ENCODE data around the gene FURIN.
"Not testable (repeated sequence)": the region's sequence is repeated elsewhere in the genome, so short reads cannot be mapped to it uniquely, and the experiment has no call there.

The FURIN gene

GRCh38 chr15:90845201-90845949 is 23.0 kb upstream of the FURIN start:
- no peak for FAIRE-seq

GRCh38 chr15:90849424-90849823 is 19.0 kb upstream of the FURIN start:
- not testable (repeated sequence) for FAIRE-seq

DNA sequence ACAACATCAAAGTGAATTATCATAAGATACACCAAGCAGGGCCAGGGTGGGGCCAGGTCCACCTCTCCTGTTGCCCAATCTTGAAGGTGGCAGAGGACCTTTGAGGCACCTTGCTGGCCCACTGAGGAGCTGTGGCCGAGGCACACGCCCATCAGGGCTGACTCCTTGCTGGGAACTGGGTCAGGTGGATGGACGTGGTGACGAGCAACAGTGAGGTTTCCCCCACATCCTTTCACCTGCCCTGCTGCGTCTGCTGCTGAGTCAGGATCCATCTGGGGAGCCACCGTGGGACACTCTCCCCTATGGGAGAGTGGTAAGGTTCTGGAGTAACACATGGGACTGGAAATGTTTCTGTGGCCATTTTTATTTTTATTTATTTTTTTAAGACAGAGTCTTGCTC is 17.3 kb upstream of the FURIN start:
- FAIRE-seq = no peak

- no peak for FAIRE-seq
Measured at GRCh38 chr15:90851940-90852339, 16.4 kb upstream of the FURIN start.

- FAIRE-seq = no peak
Measured at GRCh38 chr15:90855139-90855538, 13.2 kb upstream of the FURIN start.

GRCh38 chr15:90857337-90857736 is 11.1 kb upstream of the FURIN start:
- FAIRE-seq = no peak

DNA sequence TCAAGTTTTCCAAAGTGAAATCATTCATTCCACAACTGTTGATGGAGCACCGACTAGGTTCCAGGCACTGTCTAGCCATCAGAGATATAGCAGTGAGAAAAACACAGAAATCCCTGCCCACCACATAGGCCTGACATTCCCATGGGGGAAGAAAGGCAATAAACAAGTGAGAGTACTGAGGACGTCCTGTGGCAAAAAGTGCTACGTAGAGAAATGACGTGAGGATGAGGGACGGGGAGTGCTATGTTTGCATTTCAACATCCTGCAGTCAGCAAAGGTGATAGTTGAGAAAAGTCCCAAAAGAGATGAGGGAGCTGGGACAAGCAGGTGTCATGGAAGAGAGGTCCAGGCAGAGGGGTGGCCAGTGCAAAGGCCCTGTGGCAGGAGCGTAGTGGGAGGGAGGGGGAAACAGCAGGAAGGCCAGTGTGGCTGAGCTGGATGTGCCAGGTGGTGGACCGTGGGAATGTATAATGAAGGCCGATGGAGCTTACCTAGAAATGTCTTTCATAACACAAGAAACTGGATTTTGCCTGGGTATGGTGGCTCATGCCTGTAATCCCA is 10.4 kb upstream of the FURIN start:
- no peak for FAIRE-seq

DNA sequence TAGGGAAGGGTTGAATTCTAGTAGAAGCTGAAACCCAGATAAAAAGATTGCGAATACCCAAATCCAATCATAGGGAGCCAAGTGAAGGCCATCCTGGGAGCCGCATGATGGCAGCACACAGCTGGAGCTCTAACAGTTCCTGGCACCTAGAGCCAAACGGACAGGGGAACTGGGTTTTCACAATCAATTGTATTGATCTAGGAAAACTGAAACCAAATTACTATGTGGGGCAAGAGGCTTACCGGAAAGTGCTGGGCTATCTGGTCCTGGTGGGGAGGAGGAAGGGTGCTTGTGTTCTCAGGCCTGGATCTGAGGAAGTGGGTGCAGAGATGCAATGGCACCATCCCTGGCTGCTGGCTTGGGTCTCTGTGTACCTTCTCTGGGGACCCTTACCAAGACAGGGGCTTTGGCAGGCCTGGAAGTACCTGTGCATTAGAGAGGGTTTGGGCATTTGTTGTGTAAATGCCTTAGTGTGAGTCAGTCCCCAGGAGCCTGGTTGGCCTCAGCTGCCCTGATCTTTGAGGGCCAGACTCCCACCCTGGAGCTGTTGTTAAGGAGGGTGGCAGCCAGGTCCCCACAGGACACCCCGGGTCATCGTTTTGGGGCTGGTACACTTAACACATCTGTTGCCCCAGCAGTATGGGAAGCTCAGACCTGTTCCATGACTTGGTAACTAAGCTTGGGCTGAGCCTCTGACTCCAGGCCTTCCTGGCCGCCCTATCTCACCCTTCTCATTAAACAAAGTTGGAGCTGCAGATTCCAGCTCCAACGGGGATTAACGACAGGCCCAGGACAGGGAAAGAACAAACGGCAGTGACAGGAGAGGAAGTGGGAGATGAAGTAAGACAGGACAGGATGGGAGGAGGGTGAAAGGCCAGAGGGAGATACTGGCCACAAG is 8.9 kb upstream of the FURIN start:
- no peak for FAIRE-seq

DNA sequence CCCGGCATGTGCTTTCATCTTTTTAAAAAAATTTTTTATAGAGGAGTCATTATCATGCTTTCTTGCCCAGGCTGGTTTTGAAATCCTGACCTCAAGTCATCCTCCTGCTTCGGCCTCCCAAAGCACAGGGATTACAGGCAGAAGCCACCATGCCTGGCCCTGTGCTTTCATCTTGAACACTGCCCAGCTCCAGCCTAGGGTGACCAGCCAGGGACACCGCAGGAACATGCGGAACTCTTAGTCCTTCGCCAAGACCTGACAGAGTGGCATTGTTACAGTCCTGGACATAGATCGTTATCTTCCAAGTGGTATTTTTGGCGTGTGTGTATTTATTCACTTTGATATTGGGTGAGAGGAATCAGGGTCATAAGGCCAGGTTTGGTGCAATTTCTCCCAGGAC is 7.9 kb upstream of the FURIN start:
- FAIRE-seq = no peak

DNA sequence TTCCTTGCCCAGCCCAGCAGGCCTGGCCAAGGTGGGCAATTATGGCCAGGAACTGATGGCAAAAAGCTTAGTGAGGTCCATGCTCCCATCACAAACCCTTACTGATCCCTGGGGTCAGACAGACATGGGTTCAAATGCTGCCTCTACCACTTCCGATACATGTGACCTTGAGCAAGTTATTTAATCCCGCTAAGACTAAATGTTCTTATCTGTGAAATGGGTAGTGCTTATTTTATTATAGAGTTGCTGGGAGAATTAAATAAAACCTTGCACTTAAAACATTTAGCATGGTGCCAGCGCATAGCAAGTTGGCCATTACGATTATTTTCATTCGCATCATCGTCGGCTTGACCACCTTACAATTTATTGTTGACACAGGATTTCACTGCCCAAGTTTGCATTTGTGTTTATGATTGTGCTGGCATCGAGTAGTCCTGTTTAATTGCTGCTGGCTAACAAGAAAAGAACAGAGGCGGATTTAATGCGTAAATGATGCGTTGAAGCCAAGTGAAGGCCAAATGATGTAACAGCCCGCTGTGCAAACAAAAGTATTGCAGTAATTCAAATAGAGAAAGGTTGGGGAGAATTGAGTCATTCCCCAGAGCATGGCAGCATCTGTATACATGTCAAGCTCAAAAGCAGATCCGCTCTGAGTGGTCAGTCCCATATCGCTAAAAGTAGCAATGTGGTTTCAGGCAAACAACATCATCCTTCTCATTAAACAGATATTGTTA is 7.3 kb upstream of the FURIN start:
- FAIRE-seq = peak; percentile 99

DNA sequence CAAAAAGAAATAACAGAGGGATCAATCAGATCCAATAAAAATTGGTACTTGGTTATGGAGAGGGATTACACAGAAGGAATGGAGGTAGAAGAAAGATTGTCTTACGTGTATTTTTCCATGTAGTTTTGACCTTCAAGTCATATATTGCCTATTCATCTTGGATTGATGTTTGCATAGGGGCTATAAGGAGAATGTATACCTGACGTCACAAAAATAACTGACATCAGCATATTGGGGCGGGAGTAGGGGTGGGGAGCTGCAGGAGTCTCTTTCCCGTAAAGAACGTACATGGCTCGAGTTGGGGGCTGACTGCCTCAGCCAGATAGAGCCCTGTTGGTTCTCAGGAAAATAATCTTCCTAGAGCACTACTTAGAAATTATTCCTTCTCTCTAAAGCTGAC is 5.9 kb upstream of the FURIN start:
- FAIRE-seq = no peak

GRCh38 chr15:90862964-90863778 is 5.2 kb upstream of the FURIN start:
- no peak for FAIRE-seq

GRCh38 chr15:90863987-90864386 is 4.4 kb upstream of the FURIN start:
- no peak for FAIRE-seq

DNA sequence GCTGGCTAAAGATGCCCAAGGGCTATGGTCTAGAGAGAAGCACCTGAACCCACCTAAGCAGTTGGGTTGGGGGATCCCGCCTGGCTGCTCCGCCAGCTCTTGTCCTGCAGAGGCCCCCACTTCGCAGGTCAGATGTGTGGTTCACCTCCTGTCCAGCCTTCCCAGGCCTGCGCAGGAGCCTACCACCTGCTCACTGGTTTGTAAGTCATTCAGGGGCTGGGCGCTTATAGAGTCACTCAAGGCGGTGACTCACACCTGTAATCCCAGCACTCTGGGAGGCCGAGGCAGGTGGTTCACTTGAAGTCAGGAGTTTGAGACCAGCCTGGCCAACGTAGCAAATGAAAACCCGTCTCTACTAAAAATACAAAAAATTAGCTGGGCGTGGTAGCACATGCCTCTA is 3.9 kb upstream of the FURIN start:
- FAIRE-seq = no peak

DNA sequence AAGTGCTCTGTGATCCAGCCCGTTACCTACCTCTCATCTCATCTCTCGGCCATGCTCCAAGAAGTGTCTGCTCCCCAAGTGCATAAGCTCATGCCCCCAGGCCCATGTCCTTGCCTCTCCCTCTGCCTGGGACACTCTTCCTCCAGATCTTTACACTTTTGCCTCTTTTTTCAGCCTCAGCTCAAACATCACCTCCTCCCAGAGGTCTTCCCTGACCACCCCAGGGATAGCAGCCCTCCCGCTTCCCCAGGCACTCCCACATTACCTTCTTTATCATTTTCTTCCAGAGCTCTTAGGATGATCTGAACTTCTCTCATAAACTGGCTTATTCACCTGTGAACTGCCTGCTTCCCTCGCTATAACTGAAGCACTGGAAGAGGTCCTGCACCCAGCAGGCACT is 2.7 kb upstream of the FURIN start:
- FAIRE-seq = no peak

DNA sequence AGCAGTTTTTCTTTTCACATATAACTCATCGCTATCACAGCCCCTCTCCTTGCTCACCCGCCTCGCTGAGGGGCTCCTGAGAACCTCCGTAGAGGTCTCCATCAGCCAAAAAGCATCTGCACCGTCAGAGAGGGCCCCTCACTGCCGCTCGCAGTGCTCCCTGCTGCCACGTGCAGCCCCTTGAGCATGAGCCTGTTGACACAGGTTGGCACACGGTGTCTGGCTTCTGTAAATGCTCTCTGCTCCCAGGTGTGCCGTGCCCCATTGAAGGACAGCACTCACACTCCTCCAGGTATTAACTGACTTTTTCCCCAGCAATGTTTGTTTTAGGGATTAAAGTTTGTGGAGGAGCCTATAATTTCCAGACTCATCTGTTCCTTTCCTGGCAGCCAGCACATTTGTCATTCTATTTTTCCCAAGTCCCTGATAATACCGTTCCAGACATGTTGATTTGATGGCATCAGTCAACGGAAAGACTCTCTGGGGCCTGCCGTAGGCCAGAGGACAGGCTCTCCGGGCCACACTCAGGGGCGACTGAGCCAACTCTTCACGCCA is 2.1 kb upstream of the FURIN start:
- FAIRE-seq = no peak

- no peak for FAIRE-seq
Measured at GRCh38 chr15:90866800-90867199, 1.6 kb upstream of the FURIN start.

GRCh38 chr15:90869140-90869541 is 753 bp downstream of the FURIN start:
- FAIRE-seq = no peak

GRCh38 chr15:90869601-90870353 is 1.4 kb downstream of the FURIN start:
- no peak for FAIRE-seq

DNA sequence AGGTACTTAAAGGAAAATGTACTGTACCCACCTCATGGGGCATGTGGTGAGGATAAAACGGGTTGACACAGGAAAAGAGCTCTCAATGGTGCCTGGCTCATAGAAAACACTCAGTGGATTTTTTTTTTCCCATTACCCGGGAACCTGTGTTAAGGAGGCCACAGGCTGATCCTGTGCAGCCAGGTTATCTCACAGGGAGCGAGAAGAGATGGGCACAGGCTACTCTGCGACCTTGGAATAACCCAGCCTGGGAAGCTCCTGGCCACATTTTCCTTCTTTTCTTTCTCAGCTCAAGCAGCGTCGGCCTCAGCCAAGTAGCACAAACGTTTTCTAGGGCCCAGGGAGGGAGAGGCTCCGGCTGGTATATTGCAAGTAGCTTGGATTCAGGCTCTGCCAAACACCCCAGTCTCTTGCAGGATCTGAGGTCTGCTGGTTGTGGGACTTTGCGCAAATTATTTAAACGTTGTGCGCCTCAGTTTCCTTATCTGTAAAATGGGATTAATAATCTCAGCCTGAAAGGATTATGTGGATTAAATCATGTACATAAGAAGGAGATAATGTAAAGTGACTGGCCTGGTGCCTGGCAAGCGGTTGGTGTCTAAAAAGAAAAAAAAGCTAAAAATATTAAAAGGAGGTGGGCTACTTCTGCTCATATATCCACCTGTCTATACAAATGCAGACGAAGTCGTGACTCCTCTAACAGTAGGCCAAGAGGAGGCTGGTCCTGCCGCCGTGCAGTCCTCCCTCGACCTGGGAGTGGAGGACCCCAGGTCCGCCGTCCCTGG is 2.2 kb downstream of the FURIN start:
- FAIRE-seq = no peak
